ENCODE results near the gene NAV2.

DNA sequence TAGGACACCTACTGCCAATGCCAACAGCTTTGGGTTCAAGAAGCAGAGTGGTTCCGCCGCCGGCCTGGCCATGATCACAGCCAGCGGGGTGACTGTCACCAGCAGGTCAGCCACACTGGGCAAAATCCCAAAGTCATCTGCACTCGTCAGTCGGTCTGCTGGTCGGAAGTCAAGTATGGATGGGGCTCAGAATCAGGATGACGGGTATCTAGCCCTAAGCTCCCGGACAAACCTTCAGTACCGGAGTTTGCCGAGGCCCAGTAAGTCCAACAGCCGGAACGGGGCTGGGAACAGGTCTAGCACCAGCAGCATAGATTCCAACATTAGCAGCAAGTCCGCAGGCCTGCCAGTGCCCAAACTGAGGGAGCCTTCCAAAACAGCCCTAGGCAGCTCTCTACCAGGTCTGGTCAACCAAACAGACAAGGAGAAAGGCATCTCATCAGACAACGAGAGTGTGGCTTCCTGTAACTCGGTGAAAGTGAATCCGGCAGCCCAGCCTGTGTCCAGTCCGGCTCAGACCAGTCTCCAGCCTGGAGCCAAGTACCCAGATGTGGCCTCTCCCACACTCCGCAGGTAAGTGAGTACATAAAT lies 332.6 kb downstream of the NAV2 start:
- TF ChIP-seq, protein P1, sequence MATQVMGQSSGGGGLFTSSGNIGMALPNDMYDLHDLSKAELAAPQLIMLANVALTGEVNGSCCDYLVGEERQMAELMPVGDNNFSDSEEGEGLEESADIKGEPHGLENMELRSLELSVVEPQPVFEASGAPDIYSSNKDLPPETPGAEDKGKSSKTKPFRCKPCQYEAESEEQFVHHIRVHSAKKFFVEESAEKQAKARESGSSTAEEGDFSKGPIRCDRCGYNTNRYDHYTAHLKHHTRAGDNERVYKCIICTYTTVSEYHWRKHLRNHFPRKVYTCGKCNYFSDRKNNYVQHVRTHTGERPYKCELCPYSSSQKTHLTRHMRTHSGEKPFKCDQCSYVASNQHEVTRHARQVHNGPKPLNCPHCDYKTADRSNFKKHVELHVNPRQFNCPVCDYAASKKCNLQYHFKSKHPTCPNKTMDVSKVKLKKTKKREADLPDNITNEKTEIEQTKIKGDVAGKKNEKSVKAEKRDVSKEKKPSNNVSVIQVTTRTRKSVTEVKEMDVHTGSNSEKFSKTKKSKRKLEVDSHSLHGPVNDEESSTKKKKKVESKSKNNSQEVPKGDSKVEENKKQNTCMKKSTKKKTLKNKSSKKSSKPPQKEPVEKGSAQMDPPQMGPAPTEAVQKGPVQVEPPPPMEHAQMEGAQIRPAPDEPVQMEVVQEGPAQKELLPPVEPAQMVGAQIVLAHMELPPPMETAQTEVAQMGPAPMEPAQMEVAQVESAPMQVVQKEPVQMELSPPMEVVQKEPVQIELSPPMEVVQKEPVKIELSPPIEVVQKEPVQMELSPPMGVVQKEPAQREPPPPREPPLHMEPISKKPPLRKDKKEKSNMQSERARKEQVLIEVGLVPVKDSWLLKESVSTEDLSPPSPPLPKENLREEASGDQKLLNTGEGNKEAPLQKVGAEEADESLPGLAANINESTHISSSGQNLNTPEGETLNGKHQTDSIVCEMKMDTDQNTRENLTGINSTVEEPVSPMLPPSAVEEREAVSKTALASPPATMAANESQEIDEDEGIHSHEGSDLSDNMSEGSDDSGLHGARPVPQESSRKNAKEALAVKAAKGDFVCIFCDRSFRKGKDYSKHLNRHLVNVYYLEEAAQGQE (IDR thresholded peaks at IDR 0.05; ENCODE audit: low read depth) = no peak
- TF ChIP-seq EZH2 (IDR thresholded peaks at IDR 0.05) (no peak), CEBPB (IDR thresholded peaks at IDR 0.05; ENCODE audit: low read depth) (no peak)
- TF ChIP-seq, protein P2, sequence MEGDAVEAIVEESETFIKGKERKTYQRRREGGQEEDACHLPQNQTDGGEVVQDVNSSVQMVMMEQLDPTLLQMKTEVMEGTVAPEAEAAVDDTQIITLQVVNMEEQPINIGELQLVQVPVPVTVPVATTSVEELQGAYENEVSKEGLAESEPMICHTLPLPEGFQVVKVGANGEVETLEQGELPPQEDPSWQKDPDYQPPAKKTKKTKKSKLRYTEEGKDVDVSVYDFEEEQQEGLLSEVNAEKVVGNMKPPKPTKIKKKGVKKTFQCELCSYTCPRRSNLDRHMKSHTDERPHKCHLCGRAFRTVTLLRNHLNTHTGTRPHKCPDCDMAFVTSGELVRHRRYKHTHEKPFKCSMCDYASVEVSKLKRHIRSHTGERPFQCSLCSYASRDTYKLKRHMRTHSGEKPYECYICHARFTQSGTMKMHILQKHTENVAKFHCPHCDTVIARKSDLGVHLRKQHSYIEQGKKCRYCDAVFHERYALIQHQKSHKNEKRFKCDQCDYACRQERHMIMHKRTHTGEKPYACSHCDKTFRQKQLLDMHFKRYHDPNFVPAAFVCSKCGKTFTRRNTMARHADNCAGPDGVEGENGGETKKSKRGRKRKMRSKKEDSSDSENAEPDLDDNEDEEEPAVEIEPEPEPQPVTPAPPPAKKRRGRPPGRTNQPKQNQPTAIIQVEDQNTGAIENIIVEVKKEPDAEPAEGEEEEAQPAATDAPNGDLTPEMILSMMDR (IDR thresholded peaks at IDR 0.05 in 2 of 3, conservative IDR thresholded peaks at IDR 0.05 in 1 of 3; ENCODE audit: borderline replicate concordance in 1 of 3, insufficient read depth in 1 of 3, low read depth in 2 of 3, low read length in 2 of 3) = no peak

Data from HCT116 (cell line).